Breast epithelium (tissue), 3 donors: Measurements from ENCODE around the gene CLSTN1.

Experiments
- CTCF ChIP-seq, 3 donors: fragments of 450-650 bp; IDR thresholded peaks; one replicate each; pipeline ENCODE4 v1.5.1; 2016 to 2017; ENCODE audit warnings: antibody characterized with exemption in 3 of 3, mild to moderate bottlenecking in 3 of 3, moderate library complexity in 3 of 3
- POLR2AphosphoS5 ChIP-seq, 3 donors: sonication (generic); formaldehyde crosslinking; IDR thresholded peaks; one replicate each; pipeline ENCODE4 v1.6.1; 2017; ENCODE audit warnings: antibody characterized with exemption in 3 of 3

DNA sequence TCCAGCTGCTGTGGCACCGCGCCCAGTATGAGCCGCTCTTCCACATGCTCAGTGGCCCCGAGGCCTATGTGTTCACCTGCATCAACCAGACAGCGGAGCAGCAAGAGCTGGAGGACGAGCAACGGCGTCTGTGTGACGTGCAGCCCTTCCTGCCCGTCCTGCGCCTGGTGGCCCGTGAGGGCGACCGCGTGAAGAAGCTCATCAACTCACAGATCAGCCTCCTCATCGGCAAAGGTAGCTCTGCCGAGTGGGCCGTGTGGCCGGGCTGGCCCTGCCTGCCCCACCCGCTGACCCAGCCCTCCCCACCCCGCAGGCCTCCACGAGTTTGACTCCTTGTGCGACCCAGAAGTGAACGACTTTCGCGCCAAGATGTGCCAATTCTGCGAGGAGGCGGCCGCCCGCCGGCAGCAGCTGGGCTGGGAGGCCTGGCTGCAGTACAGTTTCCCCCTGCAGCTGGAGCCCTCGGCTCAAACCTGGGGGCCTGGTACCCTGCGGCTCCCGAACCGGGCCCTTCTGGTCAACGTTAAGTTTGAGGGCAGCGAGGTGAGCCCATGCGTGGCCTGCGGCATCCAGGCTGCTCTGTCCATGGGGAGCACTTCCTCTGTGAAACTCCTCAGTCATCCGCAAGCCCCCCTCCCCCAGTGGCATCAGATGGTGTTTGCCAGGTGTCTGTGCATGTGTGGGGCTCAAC lies 108.1 kb downstream of the CLSTN1 start:
- TF ChIP-seq CTCF (IDR thresholded peaks at IDR 0.05) (no peak), POLR2AphosphoS5 (IDR thresholded peaks at IDR 0.05) (no peak)
